Parathyroid adenoma (tissue), 2 donors: ENCODE data around the gene ZSWIM1.

ENCODE experiments used
- H2AFZ ChIP-seq: fragments of 300-600 bp; sonication (generic); one replicate; pipeline ENCODE4 v1.7.0; 2017; ENCODE audit warnings: antibody characterized with exemption, mild to moderate bottlenecking
- H3K27ac ChIP-seq: fragments of 300-600 bp; sonication (generic); one replicate; pipeline ENCODE4 v1.7.0; 2017
- H3K27me3 ChIP-seq: fragments of 300-600 bp; sonication (generic); one replicate; pipeline ENCODE4 v1.7.0; 2017; ENCODE audit warnings: low read length; ENCODE audit not compliant: control insufficient read depth, insufficient read depth
- H3K36me3 ChIP-seq: fragments of 300-600 bp; sonication (generic); one replicate; pipeline ENCODE4 v1.7.0; 2017; ENCODE audit warnings: low read length; ENCODE audit not compliant: control insufficient read depth, insufficient read depth
- H3K4me1 ChIP-seq: fragments of 300-600 bp; sonication (generic); one replicate; pipeline ENCODE4 v1.7.0; 2017; ENCODE audit warnings: control low read depth
- H3K4me2 ChIP-seq: fragments of 300-600 bp; sonication (generic); one replicate; pipeline ENCODE4 v1.7.0; 2017; ENCODE audit warnings: low read length
- H3K4me3 ChIP-seq: fragments of 300-600 bp; sonication (generic); one replicate; pipeline ENCODE4 v1.7.0; 2017; ENCODE audit warnings: low read depth, low read length
- H3K79me2 ChIP-seq: fragments of 300-600 bp; sonication (generic); one replicate; pipeline ENCODE4 v1.7.0; 2017; ENCODE audit warnings: control low read depth
- H3K9ac ChIP-seq: fragments of 300-600 bp; sonication (generic); one replicate; pipeline ENCODE4 v1.7.0; 2017; ENCODE audit warnings: mild to moderate bottlenecking
- H3K9me3 ChIP-seq: fragments of 300-600 bp; sonication (generic); one replicate; pipeline ENCODE4 v1.7.0; 2017; ENCODE audit warnings: low read length; ENCODE audit not compliant: control insufficient read depth
- TF ChIP-seq, protein P1 (sequence below): fragments of 300-600 bp; sonication (generic); IDR thresholded peaks from one replicate; pipeline ENCODE4 v1.7.0; 2017; ENCODE audit warnings: antibody characterized with exemption, mild to moderate bottlenecking
- donor health status: primary hyperparathyroidism.

The ZSWIM1 gene

DNA sequence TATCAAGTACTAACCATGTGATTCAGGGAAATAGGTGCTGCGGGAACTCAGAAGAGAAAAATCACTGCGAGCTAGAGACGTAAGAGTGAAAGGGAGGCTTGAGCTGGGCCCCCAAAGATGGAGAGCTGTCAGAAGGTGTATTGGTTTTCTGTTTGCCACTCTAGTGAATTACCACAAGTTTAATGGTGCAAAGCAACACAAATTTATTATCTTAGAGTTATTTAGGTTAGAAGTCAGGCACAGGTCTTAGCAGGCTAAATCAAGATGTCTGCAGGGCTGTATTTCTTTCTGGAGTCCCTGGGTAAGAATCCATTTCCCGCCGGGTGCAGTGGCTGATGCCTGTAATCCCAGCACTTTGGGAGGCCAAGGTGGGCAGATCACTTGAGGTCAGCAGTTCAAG lies 21.1 kb upstream of the ZSWIM1 start:
- H2AFZ ChIP-seq: no peak overlapping the region
- H3K27ac ChIP-seq: no peak overlapping the region
- H3K4me3 ChIP-seq: no peak overlapping the region
- TF ChIP-seq, protein P1, sequence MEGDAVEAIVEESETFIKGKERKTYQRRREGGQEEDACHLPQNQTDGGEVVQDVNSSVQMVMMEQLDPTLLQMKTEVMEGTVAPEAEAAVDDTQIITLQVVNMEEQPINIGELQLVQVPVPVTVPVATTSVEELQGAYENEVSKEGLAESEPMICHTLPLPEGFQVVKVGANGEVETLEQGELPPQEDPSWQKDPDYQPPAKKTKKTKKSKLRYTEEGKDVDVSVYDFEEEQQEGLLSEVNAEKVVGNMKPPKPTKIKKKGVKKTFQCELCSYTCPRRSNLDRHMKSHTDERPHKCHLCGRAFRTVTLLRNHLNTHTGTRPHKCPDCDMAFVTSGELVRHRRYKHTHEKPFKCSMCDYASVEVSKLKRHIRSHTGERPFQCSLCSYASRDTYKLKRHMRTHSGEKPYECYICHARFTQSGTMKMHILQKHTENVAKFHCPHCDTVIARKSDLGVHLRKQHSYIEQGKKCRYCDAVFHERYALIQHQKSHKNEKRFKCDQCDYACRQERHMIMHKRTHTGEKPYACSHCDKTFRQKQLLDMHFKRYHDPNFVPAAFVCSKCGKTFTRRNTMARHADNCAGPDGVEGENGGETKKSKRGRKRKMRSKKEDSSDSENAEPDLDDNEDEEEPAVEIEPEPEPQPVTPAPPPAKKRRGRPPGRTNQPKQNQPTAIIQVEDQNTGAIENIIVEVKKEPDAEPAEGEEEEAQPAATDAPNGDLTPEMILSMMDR: no peak
- peaks cover 24% of the 10 kb centered on the region for H3K79me2 ChIP-seq
- no peaks in the 10 kb centered on the region for H3K36me3 ChIP-seq
- H3K4me2 ChIP-seq: no peak overlapping the region
- no peaks in the 10 kb centered on the region for H3K9me3 ChIP-seq
- no peaks in the 10 kb centered on the region for H3K27me3 ChIP-seq
- H3K4me1 ChIP-seq: peaks cover 10% of the 10 kb centered on the region
- no peak overlapping the region for H3K9ac ChIP-seq

DNA sequence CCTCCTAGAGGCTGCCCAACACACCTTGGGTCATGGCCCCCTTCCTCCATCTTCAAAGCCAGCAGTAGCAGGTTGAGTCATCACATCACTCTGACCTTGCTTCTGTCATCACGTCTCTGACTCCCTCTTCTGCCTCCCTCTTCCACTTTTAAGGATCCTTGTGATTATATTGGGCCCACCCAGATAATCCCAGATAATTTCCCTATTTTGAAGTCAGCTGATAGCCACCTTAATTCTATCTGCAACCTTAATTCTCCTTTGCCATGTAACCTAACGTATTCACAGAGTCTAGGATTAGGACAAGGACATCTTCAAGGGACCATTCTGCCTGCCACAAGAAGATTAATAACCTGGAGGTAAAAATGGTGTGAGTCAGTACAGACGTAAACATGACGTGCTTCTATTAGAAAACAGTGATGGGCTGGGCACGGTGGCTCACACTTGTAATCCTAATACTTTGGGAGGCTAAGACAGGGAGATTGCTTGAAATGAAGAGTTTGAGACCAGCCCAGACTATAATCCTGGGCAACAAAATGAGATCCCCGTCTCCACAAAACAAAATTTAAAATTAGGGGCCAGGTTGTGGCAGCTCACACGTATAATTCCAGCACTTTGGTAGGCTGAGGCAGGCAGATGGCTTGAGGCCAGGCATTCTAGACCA lies 20.3 kb upstream of the ZSWIM1 start:
- peaks cover 20% of the 10 kb centered on the region for H3K79me2 ChIP-seq
- no peak overlapping the region for H3K4me2 ChIP-seq
- H3K9ac ChIP-seq: no peak overlapping the region
- H3K4me3 ChIP-seq: no peak overlapping the region
- H3K27ac ChIP-seq: no peak overlapping the region
- H3K36me3 ChIP-seq: no peaks in the 10 kb centered on the region
- no peaks in the 10 kb centered on the region for H3K27me3 ChIP-seq
- TF ChIP-seq, protein P1: no peak
- no peak overlapping the region for H2AFZ ChIP-seq
- peaks cover 10% of the 10 kb centered on the region for H3K4me1 ChIP-seq
- H3K9me3 ChIP-seq: no peaks in the 10 kb centered on the region

DNA sequence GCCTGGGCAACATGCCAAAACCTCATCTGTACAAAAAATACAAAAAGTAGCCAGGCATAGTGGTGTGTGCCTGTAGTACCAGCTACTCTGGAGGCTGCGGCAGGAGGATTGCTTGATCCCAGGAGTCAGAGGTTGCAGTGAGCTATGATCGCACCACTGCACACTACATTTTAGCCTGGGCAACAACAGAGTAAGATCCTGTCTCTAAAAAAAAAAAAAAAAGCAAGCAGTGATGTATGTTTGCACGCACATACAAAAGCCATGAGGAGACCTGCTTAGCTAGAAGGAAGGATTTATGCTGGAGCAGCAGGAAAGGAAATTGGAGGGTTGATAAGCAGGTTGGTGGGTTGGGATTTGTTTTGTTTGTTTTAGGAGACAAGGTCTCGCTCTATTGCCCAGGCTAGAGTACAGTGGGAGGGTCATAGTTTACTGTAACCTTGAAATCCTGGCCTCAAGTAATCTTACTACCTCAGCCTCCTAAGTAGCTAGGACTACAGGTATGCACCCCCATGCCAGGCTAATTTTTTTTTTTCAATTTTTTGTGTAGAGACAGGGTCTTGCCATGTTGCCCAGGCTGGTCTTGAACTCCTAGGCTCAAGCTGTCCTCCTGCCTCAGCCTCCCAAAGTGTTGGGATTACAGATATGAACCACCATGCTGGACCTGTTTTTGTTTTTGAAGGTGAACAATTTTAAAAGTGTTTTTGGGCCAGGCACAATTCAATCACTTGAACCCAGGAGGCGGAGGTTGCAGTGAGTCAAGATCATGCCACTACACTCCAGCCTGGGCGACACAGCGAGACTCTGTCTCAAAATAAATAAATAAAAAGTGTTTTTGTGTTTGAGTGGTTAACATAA lies 19.6 kb upstream of the ZSWIM1 start:
- no peak overlapping the region for H3K4me2 ChIP-seq
- no peak overlapping the region for H2AFZ ChIP-seq
- H3K9me3 ChIP-seq: no peaks in the 10 kb centered on the region
- H3K9ac ChIP-seq: no peak overlapping the region
- H3K27me3 ChIP-seq: no peaks in the 10 kb centered on the region
- H3K79me2 ChIP-seq: peaks cover 12% of the 10 kb centered on the region
- TF ChIP-seq, protein P1: no peak
- no peaks in the 10 kb centered on the region for H3K36me3 ChIP-seq
- H3K4me3 ChIP-seq: no peak overlapping the region
- peaks cover 6% of the 10 kb centered on the region for H3K4me1 ChIP-seq
- H3K27ac ChIP-seq: no peak overlapping the region

DNA sequence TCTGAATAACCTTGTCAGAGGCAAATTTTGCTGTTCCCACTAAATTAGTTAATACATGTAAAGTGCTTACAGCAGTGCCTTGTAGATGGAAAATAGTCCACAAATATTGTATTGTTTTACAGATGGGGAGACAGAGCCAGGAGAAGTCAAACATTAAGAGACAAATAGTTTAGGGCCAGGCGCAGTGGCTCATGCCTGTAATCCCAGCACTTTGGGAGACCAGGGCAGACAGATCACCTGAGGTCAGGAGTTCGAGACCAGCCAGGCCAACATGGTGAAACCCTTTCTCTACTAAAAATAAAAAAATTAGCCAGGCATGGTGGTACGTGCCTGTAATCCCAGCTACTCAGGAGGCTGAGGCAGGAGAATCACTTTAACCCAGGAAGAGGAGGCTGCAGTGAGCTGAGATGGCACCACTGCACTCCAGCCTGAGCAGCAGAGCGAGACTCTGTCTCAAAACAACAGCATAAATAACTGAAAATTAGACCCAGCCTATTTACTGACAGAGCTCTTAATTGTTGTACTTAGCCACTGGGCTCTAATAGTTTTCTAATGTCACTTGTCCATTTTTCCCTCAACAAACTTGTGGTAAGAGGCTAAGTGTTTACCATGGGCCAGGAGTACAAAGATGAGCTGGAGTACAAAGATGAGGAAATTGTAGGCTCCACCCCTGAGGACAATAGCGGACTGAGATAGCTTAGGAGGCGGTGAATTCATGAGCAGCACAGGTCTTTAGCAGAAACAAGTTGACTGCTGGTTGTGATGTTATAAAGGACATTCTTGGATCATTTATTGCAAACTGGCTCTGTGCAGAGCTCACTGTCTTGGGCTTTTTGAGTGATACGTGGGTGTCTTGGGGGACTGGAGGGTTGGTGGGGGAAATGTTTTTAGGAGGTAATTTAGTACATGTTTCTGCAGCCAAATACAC lies 17.2 kb upstream of the ZSWIM1 start:
- Histone ChIP-seq H3K4me2 (no peak overlapping the region), H3K9me3 (no peaks in the 10 kb centered on the region), H2AFZ (no peak overlapping the region), H3K4me3 (no peak overlapping the region), H3K9ac (no peak overlapping the region), H3K4me1 (no peaks in the 10 kb centered on the region), H3K27me3 (no peaks in the 10 kb centered on the region), H3K27ac (no peak overlapping the region), H3K79me2 (peaks cover 3% of the 10 kb centered on the region), H3K36me3 (no peaks in the 10 kb centered on the region)
- TF ChIP-seq, protein P1: no peak
